GM12891 (cell line): ENCODE measurements around the gene RIMBP2.

Experiments
- POLR2A ChIP-seq: IDR thresholded peaks from 2 replicates; pipeline ENCODE4 v1.6.1; 2011; ENCODE audit warnings: low read depth, low read length, control low read depth
- POLR2AphosphoS5 ChIP-seq: IDR thresholded peaks from 2 replicates; pipeline ENCODE4 v1.6.1; 2011; ENCODE audit warnings: low read depth, low read length, control low read depth

DNA sequence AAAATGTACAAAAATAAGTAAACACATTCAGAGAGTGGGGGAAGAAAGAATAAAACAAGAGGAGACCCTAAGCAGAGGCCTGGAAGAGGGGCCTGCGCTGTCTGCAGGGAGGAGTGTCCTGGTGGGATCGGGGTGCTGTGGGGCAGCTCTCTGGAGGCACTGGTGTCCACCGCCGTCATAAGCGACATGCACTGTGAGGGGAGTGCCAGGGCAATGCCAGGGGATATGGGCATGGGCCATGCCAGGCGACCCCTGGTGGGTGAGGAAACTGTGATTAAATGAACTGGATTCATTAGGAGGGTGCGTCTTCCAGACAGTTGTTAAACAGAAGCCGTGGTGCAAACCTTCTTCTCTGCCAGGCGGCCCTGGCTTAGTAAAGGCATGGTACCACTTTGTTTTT, 261.8 kb downstream of the RIMBP2 start:
- TF ChIP-seq POLR2A (no peak), POLR2AphosphoS5 (no peak)
